Astrocyte (in vitro differentiated cells and primary cell): ENCODE results near the gene BRSK1.

Experiments used
- CTCF ChIP-seq: IDR thresholded peaks from 2 replicates; pipeline ENCODE4 v1.5.1; 2011; ENCODE audit warnings: low read depth, mild to moderate bottlenecking, inconsistent platforms, low read length, moderate library complexity; ENCODE audit not compliant: insufficient read depth
- EZH2 ChIP-seq: IDR thresholded peaks from 2 replicates; pipeline ENCODE4 v1.6.1; 2012; ENCODE audit warnings: mild to moderate bottlenecking, low read length, inconsistent platforms; ENCODE audit not compliant: insufficient read depth

GRCh38 chr19:55262359-55262758, 21.4 kb upstream of the BRSK1 start:
- TF ChIP-seq CTCF: no peak
- no peak for TF ChIP-seq EZH2
